OCI-M2 (cell line): ENCODE data around the gene METRNL.
"Not testable (repeated sequence)": the region's sequence is repeated elsewhere in the genome, so short reads cannot be mapped to it uniquely, and the experiment has no call there.

Experiments
- DNase-seq: peaks from one replicate; lab custom pipeline; 2025; ENCODE audit not compliant: unreplicated experiment; lab: John Stamatoyannopoulos, UW

The METRNL gene, protein sequence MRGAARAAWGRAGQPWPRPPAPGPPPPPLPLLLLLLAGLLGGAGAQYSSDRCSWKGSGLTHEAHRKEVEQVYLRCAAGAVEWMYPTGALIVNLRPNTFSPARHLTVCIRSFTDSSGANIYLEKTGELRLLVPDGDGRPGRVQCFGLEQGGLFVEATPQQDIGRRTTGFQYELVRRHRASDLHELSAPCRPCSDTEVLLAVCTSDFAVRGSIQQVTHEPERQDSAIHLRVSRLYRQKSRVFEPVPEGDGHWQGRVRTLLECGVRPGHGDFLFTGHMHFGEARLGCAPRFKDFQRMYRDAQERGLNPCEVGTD

DNA sequence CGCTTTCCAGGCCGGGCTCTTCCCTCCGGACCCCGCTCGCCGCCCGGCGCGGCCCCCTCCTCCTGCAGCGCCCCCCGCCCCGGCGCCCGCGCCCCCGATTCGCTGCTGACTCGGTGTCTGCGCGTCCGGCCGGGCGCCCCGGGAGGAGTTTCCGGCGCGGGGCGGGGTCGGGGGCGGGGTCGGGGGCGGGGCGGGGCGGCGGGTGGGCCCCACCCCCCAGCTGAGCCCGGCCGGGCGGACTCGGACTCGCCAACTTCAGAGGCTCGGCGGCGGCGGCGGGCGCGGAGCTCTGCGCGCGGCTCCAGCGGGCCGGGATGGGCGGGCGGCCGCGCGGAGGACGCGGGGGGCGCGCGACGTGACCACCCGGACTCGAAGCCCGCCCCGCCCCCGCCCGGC is at the start of gene METRNL:
Gene METRNL (plus strand): TSS at position 258 of the 396 bp plus-strand sequence. CDS start 207 bp downstream, outside the sequence.
- DNase-seq = no peak

DNA sequence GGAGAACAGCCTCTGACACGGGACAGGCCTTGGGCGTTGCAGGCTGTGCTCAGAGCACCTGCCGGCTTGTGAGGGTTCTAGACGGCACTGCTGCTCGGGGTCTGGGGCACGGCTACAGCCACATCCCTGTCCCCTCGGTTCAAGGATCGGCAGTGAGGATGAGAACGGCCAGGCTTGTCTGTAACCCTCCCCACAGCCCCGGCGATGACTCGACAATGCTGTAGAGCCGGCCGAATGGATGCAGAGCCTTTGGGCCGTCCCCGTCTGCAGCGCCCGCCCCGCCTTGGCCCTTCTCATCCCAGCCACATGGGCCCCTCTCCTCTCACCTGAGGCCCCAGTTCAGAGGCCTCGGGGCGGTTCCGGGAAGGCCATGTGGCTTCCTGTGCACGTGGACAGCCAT is 49.0 kb upstream of the METRNL start:
- DNase-seq = no peak

DNA sequence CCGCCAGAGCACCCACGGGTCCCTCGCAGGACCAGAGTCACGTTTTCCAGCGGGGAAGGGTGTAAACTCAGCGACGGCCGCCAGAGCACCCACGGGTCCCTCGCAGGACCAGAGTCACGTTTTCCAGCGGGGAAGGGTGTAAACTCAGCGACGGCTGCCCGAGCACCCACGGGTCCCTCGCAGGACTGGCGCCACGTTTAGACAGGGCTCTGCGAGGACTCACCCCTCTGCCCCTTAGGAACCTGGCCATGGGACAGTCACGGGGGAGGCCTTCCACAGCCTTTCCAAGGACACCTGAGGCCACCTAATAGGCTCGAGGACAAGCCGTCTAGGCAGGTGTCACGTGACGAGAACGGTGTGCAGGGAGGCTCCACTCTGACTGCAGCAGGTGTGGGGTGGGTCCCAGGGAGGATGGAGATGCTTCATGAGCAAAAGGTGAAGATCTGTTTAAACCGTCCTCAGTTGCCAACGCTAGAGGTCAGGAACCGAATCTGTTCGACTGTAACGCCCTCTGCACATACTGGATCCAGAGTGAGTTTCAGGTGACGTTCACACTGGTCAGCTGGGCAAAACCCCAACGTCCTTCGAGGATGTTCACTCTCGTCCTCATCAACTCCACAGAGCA is 48.0 kb upstream of the METRNL start:
- DNase-seq = no peak

DNA sequence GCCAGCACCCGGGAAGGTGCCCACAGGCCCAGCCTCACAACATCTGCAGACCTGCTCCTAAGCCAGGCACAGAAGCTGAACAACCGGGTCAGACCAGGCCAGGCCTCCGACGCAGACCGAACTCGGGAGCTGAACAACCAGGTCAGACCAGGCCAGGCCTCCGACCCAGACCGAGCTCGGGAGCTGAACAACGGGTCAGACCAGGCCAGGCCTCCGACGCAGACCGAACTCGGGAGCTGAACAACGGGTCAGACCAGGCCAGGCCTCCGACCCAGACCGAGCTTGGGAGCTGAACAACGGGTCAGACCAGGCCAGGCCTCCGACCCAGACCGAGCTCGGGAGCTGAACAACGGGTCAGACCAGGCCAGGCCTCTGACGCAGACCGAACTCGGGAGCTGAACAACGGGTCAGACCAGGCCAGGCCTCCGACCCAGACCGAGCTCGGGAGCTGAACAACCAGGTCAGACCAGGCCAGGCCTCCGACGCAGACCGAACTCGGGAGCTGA is 47.4 kb upstream of the METRNL start:
- not testable (repeated sequence) for DNase-seq

DNA sequence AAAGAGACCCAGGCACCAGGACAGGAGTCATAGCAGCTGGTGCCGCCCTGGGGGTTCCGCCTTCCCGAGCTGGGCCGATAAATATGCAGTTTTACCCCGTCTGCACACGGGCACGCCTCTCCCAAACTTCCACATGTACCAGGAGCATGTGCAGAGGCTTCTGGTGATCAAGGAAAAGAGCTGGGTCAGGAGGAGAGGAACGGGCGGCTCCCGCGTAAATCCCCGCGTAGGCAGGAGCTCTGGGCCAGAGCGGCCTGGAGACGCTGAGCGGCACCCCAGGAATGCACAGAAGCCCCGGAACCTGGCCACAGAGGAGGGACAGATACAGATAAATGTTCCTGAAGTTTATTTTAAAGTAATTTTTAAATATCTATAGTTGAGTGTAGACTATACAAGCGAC is 46.6 kb upstream of the METRNL start:
- DNase-seq = no peak

DNA sequence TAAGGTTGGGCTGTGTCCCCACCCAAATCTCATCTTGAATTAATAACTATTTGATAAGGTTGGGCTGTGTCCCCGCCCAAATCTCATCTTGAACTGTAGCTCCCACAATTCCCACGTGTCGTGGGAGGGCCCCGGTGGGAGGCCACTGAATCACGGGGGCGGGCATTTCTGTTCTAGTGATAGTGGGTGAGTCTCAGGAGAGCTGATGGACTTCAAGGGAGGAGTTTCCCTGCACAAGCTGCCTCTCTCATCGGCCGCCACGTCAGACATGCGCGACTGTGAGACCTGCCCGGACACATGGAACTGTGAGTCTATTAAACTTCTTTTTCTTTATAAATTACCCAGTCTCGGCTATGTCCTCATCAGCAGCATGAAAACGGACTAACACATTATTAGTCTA is 44.9 kb upstream of the METRNL start:
- no peak for DNase-seq

DNA sequence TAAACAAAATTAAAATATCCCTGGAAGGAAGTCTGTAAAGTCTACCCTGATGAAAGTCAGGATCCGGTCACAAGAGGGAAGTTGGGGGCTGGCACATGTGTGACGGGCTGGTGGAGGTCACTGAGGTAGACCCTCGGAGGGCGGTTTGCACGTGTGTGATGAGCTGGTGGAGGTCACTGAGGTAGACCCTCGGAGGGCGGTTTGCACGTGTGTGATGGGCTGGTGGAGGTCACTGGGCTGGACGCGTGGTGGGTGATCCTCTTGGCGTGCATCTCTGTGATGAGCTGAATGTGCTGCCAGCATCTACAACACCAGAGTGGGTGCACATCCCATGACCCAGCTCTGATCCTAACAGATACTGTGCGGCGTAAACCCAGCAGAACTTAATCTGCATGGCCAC is 43.7 kb upstream of the METRNL start:
- no peak for DNase-seq

DNA sequence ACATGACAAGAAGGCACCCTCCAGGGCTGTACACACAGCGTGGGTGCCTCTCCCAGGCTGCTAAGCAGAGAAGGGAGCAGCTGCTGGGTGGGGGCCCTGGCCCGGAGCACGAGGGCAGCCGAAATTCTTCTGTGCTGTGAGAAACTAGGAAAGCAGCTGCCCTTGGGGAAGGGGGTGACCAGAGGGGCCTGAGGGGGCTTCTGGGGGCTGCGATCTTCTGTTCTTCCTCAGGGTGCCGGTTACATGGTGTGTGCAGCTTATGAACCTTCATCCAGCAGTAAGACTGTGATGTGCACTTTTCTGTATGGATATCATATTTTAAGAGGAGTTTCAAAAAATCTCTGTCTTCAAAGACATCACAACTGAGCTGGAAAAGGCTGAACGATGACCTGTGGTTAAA is 43.2 kb upstream of the METRNL start:
- no peak for DNase-seq

DNA sequence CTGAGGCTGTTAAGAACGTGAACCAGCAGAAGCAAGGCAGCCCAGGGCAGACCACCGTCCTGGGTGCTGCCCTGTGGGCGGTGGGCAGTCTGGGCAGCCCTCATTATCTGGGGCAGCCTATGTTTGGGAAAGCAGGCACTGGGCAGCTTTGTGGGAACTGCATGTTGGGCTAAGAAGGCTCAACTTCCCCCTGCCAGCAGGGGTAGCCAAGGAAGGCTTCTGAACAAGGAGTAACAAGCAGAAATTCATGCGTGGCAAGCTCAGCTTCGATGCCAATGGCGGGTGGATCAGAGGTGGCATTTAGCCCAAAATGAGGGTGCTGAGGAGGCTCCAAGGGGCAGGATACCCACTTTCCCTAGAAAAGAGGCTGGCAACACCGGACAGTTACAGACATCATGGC is 42.7 kb upstream of the METRNL start:
- DNase-seq = no peak

DNA sequence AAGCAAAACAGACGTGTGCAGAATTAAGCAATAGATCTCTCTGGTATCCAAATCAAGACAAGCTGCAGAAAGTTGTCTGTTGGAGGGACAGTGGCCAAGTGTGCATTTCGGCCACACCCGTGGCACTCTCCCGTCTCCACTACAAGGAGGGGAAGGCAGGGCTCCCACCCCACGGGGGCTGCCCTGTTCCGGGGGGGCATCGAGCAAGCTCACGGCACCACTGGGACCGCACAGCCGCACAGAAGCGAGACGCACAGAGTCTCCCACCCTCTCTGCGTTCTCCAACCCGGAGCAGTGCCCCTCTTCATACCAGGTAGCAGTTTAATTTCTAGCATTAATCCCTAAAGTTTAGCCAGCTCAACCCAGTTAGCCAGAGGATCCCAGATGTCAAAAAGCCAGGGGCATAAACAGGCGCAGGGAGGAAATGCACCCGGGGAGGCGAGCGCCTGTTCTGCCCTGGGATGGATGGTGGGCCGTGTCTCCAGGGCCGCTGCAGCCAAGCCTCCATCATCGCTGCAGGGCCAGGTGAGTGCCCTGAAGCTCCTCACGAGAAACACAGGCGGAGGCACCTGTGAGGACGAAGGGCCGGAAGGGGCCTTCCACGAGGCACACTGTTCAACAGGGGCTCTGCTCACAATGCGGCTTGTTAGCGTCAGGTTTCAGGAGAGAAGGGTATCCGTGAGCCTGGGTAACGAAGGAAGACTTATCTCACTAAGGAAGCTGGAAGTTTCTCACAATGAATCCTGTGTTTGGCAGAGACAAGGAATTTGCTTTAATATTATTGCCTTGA is 42.1 kb upstream of the METRNL start:
- no peak for DNase-seq

DNA sequence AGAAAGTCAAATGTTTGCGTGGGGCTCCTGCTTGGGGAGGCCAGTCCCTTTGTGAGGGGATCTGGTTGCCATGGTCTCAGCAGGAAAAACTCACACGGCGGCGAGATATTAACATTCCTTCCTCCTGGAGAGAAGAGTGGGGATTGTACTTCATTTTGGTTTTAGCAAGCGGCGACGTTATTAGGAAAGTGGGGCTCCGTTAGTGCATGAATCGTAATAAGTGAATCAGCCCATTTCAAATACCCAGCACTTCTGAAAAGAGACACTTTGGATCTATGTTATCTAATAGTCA is 41.6 kb upstream of the METRNL start:
- DNase-seq = no peak

DNA sequence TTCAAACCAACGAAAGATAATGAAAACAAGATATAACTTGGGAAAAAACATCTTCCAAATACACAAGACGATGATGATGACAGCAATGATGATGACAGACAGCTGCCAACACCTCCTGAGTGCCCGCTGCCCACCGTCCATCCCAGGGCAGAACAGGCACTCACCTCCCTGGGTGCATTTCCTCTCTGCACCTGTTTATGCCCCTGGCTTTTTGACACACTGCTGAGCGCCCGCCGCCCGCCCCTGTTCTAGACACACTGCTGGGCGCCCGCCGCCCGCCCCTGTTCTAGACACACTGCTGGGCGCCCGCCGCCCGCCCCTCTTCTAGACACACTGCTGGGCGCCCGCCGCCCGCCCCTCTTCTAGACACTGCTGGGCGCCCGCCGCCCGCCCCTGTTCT is 40.4 kb upstream of the METRNL start:
- DNase-seq = not testable (repeated sequence)

DNA sequence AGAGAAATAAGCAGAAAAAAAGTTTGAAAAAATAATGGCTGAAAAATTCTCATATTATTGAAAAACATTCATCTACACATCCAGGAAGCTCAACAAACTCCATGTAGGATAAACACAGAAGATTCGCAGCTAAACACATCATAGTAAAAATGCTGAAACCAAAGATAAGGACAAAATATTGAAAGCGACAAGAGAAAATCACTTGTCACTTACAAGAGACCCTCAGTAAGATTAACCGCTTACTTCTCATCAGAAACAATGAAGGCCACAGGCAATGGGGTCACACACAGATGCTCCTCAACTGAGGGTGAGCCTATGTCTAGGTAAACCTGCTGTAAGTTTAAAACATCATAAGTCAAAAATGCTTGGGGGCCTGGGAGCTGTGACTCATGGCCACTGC is 38.1 kb upstream of the METRNL start:
- DNase-seq = no peak

DNA sequence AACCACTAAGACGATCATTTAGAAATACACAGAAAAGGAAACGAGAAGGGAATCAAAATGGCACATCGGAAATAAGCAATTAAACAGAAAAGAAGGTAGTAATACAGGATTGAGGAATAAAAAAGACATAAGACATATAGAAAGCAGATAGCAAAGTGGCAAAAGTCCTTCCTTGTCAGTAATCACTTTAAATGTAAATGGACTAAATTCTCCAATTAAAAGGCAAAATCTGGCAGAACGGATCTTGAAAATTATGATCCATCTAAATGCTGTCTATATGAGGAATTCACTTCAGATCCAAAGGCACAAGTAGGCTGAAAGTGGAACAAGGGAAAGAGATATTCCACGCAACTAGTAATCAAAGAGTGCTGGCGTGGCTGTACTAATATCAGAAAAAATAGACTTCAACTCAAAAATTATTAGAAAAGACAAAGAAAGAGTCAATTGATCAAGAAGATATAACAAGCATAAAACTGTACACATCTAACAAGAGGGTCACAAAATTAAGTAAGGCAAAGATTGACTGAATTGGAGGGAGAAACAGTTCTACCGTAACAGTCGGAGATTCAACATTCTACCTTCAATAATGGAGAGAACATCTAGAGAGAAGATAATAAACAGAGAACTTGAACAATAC is 36.8 kb upstream of the METRNL start:
- DNase-seq = no peak

DNA sequence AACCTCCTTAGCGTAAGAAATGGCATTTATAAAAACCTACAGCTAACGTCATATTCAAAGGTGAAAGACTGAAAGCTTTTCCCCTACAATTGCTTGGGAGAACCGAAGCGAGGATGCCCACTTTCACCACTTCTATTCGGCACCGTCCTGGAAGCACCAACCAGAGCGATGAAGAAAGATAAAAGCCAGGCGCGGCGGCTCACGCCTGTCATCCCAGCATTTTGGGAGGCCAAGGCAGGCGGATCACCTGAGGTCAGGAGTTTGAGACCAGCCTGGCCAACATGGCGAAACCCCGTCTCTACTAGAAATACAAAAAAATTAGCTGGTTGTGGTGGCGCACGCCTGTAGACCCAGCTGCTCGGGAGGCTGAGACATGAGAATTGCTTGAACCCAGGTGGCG is 34.9 kb upstream of the METRNL start:
- not testable (repeated sequence) for DNase-seq

DNA sequence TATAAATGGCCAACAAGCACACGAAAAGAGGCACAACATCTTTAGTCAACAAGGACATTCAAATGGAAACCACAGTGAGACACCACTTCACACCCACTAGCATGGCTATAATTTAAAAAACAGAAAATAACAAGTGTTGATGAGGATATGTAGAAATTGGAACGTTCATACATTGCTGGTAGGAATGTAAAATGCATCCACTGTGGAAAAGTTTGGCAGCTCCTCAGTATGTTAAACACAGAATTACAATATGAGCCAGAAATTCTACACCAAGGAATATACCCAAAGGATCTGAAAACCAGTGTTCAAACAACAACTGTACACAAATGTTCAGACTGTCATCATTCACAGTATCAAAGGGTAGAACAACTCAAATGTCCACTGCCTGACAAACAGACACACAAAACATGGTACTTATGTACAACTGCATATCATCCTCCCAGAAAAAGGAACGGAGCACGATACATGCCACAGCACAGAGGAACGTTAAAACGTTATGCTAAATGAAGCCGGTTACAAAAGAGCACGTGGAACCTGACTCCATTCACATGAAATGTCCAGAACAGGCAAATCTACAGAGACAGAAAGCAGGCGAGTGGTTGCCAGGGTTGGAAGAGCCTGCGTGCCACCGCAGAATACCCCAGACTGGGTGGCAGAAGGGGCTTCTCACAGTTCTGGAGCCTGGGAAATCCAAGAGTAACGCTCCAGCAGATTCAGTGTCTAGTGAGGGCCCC is 32.8 kb upstream of the METRNL start:
- no peak for DNase-seq

DNA sequence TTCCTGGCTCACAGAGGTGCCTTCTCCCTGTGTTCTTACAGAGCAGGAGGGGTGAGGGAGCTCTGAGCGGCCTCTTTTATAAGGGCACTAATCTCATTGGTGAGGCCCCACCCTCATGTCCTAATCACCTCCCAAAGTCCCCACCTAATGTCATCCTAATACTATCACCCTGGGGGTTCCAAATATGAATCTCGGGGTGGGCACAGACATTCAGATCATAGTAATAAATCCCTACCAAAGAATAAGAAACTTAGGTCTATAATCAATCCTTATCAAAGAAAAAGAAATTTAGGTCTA is 32.3 kb upstream of the METRNL start:
- DNase-seq = no peak

DNA sequence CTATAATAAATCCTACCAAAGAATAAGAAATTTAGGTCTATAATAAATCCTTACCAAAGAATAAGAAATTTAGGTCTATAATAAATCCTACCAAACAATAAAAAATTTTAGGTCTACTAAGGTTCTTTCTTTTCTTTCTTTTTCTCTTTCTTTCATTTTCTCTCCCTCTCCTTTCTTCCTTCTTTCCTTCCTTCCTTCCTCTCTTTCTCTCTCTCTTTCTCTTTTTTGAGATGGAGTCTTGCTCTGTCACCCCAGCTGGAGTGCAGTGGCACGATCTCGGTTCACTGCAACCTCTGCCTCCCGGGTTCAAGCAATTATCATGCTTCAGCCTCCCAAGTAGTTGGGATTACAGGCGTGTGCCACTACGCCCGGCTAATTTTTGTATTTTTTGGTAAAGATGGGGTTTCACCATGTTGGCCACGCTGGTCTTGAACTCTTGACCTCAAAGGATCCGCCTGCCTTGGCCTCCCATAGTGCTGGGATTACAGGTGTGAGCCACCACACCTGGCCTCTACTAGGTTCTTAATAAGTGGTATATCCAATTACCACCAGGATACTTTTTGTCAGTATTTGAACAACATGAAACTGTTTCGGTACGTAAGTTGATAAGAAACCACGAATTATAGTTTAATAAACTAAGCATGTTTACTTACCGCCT is 31.5 kb upstream of the METRNL start:
- not testable (repeated sequence) for DNase-seq

DNA sequence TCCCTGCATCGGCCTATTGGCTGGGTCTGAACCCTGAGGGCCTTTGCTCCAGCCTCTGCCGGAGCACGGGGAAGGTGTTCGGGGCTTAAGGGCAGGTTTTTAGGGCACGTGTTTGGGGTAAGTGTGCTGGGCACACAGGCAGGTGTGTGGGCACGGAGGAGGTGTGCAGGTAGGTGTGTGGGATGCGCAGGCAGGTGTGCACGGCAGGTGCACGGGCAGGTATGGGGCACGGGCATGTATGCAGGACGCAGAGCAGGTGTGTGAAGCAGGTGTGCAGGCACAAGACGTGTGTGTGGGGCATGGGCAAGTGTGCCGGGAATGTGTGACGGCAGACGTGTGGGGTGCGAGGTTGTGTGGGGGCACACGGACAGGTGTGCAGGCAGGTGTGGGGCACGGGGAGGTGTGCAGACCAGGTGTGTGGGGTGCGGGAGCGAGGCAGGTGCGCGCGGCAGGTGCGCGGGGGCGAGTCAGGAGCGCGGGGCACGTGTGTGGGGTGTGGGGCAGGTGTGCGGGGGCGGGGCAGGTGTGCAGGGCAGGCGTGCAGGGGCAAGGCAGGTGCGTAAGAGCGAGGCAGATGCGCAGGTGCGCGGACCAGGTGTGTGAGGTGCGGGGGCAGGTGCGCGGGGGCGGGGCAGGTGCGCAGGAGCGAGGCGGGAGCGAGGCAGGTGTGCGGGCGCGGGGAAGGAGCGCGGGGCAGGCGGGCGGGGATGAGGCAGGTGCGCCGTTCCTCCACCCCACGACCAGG is 28.6 kb upstream of the METRNL start:
- DNase-seq = no peak
